Measurements from ENCODE around the gene MRGPRD. TPM values are rescaled to one million over a fixed set of nuclear protein-coding genes. Genes with fewer than 3 reads are reported as not detected.

Gene MRGPRD
- total RNA-seq: not detected

GRCh38 chr11:68980776-68981065, at the start of gene MRGPRD:
Gene MRGPRD (minus strand): TSS chr11:68980986. CDS start chr11:68980986, 0 bp downstream.

GRCh38 chr11:69013009-69013951, 32.5 kb upstream of the MRGPRD start, which contains the start of gene MRGPRF:
Gene MRGPRF (minus strand): TSS chr11:69013246. CDS start chr11:69009901, 3,345 bp downstream.

Other genes starting within 250 kb of the MRGPRD start
- 2.1 TPM for gene TESMIN, start 229.5 kb downstream of the MRGPRD start, total RNA-seq
- gene CPT1A, start 139.1 kb downstream of the MRGPRD start, total RNA-seq: 34.4 TPM
- gene MRPL21, start 77.2 kb downstream of the MRGPRD start, total RNA-seq: 33.3 TPM
- 18.7 TPM for gene IGHMBP2, start 77.1 kb downstream of the MRGPRD start, total RNA-seq
- 14.6 TPM for gene MRGPRF, start 32.3 kb upstream of the MRGPRD start, total RNA-seq
- gene TPCN2, start 67.9 kb upstream of the MRGPRD start, total RNA-seq: 17.0 TPM
- 2.0 TPM for gene SMIM38, start 174.9 kb upstream of the MRGPRD start, total RNA-seq

All from camera-type eye (tissue), 1 donor.